H9 (cell line): ENCODE data around the gene CYP27A1. TPM values are rescaled to one million over a fixed set of nuclear protein-coding genes. Genes with fewer than 3 reads are reported as not detected.

Source experiments
- DNase-seq: peaks from one replicate; pipeline ENCODE4 v3.0.0-alpha.2; 2017
- H2AFZ ChIP-seq: one replicate; pipeline ENCODE4 v1.6.1; 2013; ENCODE audit warnings: mild to moderate bottlenecking, low read length, control low read depth, moderate library complexity
- H2AK5ac ChIP-seq: 2 replicates; pipeline ENCODE4 v1.6.1; 2013; ENCODE audit warnings: low read length, control low read depth, mixed read lengths; ENCODE audit not compliant: insufficient read length
- H2BK120ac ChIP-seq: one replicate; pipeline ENCODE4 v1.6.1; 2013; ENCODE audit warnings: low read depth, mild to moderate bottlenecking, low read length, control low read depth, inconsistent platforms; ENCODE audit not compliant: poor library complexity, severe bottlenecking
- H2BK12ac ChIP-seq: 2 replicates; pipeline ENCODE4 v1.6.1; 2013; ENCODE audit warnings: low read length, control low read depth, mixed read lengths, low read depth; ENCODE audit not compliant: insufficient read length
- H2BK15ac ChIP-seq: 2 replicates; pipeline ENCODE4 v1.6.1; 2013; ENCODE audit warnings: low read depth, low read length, control low read depth
- H2BK20ac ChIP-seq: one replicate; pipeline ENCODE4 v1.6.1; 2013; ENCODE audit warnings: low read depth, mild to moderate bottlenecking, low read length, control low read depth, inconsistent platforms; ENCODE audit not compliant: poor library complexity, severe bottlenecking
- H2BK5ac ChIP-seq: 2 replicates; pipeline ENCODE4 v1.6.1; 2013; ENCODE audit warnings: low read length, control low read depth, mixed read lengths; ENCODE audit not compliant: insufficient read length
- H3K14ac ChIP-seq: 2 replicates; pipeline ENCODE4 v1.6.1; 2013; ENCODE audit warnings: low read length, control low read depth; ENCODE audit not compliant: insufficient read depth
- H3K18ac ChIP-seq: 2 replicates; pipeline ENCODE4 v1.6.1; 2013; ENCODE audit warnings: low read depth, mild to moderate bottlenecking, mixed read lengths, low read length, control low read depth; ENCODE audit not compliant: insufficient read length
- H3K23ac ChIP-seq: 2 replicates; pipeline ENCODE4 v1.6.1; 2013; ENCODE audit warnings: low read length, control low read depth, mixed read lengths, low read depth; ENCODE audit not compliant: insufficient read length
- H3K23me2 ChIP-seq: 2 replicates; pipeline ENCODE4 v1.6.1; 2013; ENCODE audit warnings: low read depth, mild to moderate bottlenecking, mixed read lengths, low read length, control low read depth; ENCODE audit not compliant: insufficient read length, poor library complexity, severe bottlenecking
- H3K27ac ChIP-seq: 2 replicates; pipeline ENCODE4 v1.5.1; 2013; ENCODE audit warnings: low read length, control low read depth, mixed read lengths, low read depth; ENCODE audit not compliant: insufficient read length
- H3K27me3 ChIP-seq: 2 replicates; pipeline ENCODE4 v1.6.1; 2013; ENCODE audit warnings: low read length, control low read depth, inconsistent platforms; ENCODE audit not compliant: insufficient read depth
- H3K4ac ChIP-seq: 2 replicates; pipeline ENCODE4 v1.6.1; 2013; ENCODE audit warnings: low read depth, mild to moderate bottlenecking, control low read depth, inconsistent platforms, low read length, moderate library complexity
- H3K4me1 ChIP-seq: 2 replicates; pipeline ENCODE4 v1.6.1; 2013; ENCODE audit warnings: low read length, control low read depth, inconsistent platforms; ENCODE audit not compliant: insufficient read depth
- H3K4me2 ChIP-seq: 2 replicates; pipeline ENCODE4 v1.6.1; 2013; ENCODE audit warnings: low read length, control low read depth, mixed read lengths; ENCODE audit not compliant: insufficient read length, insufficient read depth
- H3K56ac ChIP-seq: 2 replicates; pipeline ENCODE4 v1.6.1; 2013; ENCODE audit warnings: low read depth, mild to moderate bottlenecking, mixed read lengths, low read length, control low read depth; ENCODE audit not compliant: insufficient read length
- H3K79me1 ChIP-seq: 2 replicates; pipeline ENCODE4 v1.6.1; 2013; ENCODE audit warnings: low read depth, mild to moderate bottlenecking, moderate library complexity, low read length, control low read depth, inconsistent platforms; ENCODE audit not compliant: insufficient read depth, poor library complexity, severe bottlenecking
- H3K79me2 ChIP-seq: 2 replicates; pipeline ENCODE4 v1.6.1; 2013; ENCODE audit warnings: low read length, control low read depth, inconsistent platforms; ENCODE audit not compliant: insufficient read depth
- H3K9ac ChIP-seq: 2 replicates; pipeline ENCODE4 v1.6.1; 2013; ENCODE audit warnings: low read length, control low read depth, mixed read lengths; ENCODE audit not compliant: insufficient read length; ENCODE audit errors: extremely low read depth
- H3K9me3 ChIP-seq: one replicate; pipeline ENCODE4 v1.6.1; 2013; ENCODE audit warnings: low read depth, low read length, inconsistent platforms; ENCODE audit not compliant: control insufficient read depth
- H3T11ph ChIP-seq: one replicate; pipeline ENCODE4 v1.6.1; 2013; ENCODE audit warnings: mild to moderate bottlenecking, low read length, control low read depth, inconsistent platforms
- H4K20me1 ChIP-seq: one replicate; pipeline ENCODE4 v1.6.1; 2013; ENCODE audit not compliant: control insufficient read depth, insufficient read length, insufficient read depth
- H4K5ac ChIP-seq: 2 replicates; pipeline ENCODE4 v1.6.1; 2013; ENCODE audit warnings: low read depth, mild to moderate bottlenecking, mixed read lengths, low read length, control low read depth; ENCODE audit not compliant: insufficient read length
- H4K8ac ChIP-seq: replicated peaks from 2 replicates; pipeline ENCODE4 v1.6.1; 2013; ENCODE audit warnings: low read length, control low read depth, mixed read lengths, low read depth; ENCODE audit not compliant: insufficient read length
- H4K91ac ChIP-seq: 2 replicates; pipeline ENCODE4 v1.6.1; 2013; ENCODE audit warnings: low read depth, mild to moderate bottlenecking, moderate library complexity, mixed read lengths, low read length, control low read depth; ENCODE audit not compliant: insufficient read length
- H3K27ac Mint-ChIP-seq, 3 experiments: 2 replicates in 2 of 3; 3 replicates in 1 of 3; pipeline ENCODE4 v1.8.0; 2020 to 2021; ENCODE audit warnings: mixed read lengths in 3 of 3, mild to moderate bottlenecking in 1 of 3, moderate library complexity in 1 of 3
- H3K27me3 Mint-ChIP-seq: 2 replicates; pipeline ENCODE4 v1.8.0; 2021; ENCODE audit warnings: low read depth, mild to moderate bottlenecking, moderate library complexity, mixed read lengths
- H3K36me3 Mint-ChIP-seq, 3 experiments: 2 replicates in 2 of 3; 3 replicates in 1 of 3; pipeline ENCODE4 v1.8.0; 2020 to 2021; ENCODE audit warnings: low read depth in 3 of 3, mixed read lengths in 3 of 3; ENCODE audit not compliant: insufficient read depth in 1 of 3
- H3K4me1 Mint-ChIP-seq, 2 experiments: 2 replicates each; pipeline ENCODE4 v1.8.0; 2020; ENCODE audit warnings: mixed read lengths in 2 of 2
- H3K4me3 Mint-ChIP-seq, 2 experiments: 2 replicates in 1 of 2; 3 replicates in 1 of 2; pipeline ENCODE4 v1.8.0; 2020 to 2021; ENCODE audit warnings: mild to moderate bottlenecking in 2 of 2, mixed read lengths in 2 of 2, moderate library complexity in 1 of 2
- H3K9me3 Mint-ChIP-seq, 2 experiments: 2 replicates in 1 of 2; 3 replicates in 1 of 2; pipeline ENCODE4 v1.8.0; 2020; ENCODE audit warnings: mild to moderate bottlenecking in 2 of 2, mixed read lengths in 2 of 2, moderate library complexity in 1 of 2
- CTCF ChIP-seq: fragments of 200-600 bp; sonication (generic); conservative IDR thresholded peaks from 3 replicates; pipeline ENCODE4 v1.8.0; 2021; ENCODE audit warnings: antibody characterized with exemption, mild to moderate bottlenecking
- WGBS: extraction: QIAGEN DNeasy Blood & Tissue Kit; methylation state at CpG from one replicate; pipeline ENCODE4 v1.1.7; 2013; ENCODE audit warnings: missing lambda C conversion rate, low lambda C conversion rate, mixed read lengths; ENCODE audit not compliant: insufficient read length; ENCODE audit errors: extremely low coverage; 5-methylcytosine and 5-hydroxymethylcytosine counted together
- total RNA-seq: library from RNA; stranded (reverse); gene quantifications from 2 replicates; pipeline ENCODE4 v1.2.1, GENCODE V29; 2021

The CYP27A1 gene
- total RNA-seq, 1 experiment from 2014 or later: 3.1 TPM

GRCh38 chr2:218810256-218810655 lies 28.3 kb downstream of the CYP27A1 start:
- no peak for TF ChIP-seq CTCF
- Mint-ChIP-seq H3K4me1 (peaks cover 13 to 14% of the 10 kb centered on the region in 2 experiments), H3K36me3 (peaks cover 0 to 1% (median 0%) of the 10 kb centered on the region in 3 experiments; a peak in 2 of 7 replicates), H3K9me3 (peaks cover 0 to under 1% of the 10 kb centered on the region in 2 experiments; a peak in 2 of 5 replicates), H3K27me3 (no peaks in the 10 kb centered on the region), H3K27ac (no peak overlapping the region), H3K4me3 (no peak overlapping the region)
- no peak overlapping the region for H3K23ac ChIP-seq
- H3K27me3 ChIP-seq: no peaks in the 10 kb centered on the region
- H2BK20ac ChIP-seq: no peak overlapping the region
- H3K27ac ChIP-seq: no peak overlapping the region
- H2BK5ac ChIP-seq: no peak overlapping the region
- H2BK12ac ChIP-seq: no peak overlapping the region
- WGBS: no CpG with 5 or more reads among the region's 2 CpGs
- H3K9me3 ChIP-seq: no peaks in the 10 kb centered on the region
- H3K56ac ChIP-seq: no peak overlapping the region
- H4K20me1 ChIP-seq: no peaks in the 10 kb centered on the region
- no peak for DNase-seq
- no peak overlapping the region for H3K4me2 ChIP-seq
- H3K4me1 ChIP-seq: peaks cover 3% of the 10 kb centered on the region; the same call in 1 of the 2 replicates
- no peak overlapping the region for H4K5ac ChIP-seq
- H3K18ac ChIP-seq: no peak overlapping the region
- no peak overlapping the region for H2AK5ac ChIP-seq
- no peak overlapping the region for H3K14ac ChIP-seq
- H2BK15ac ChIP-seq: no peak overlapping the region
- H4K91ac ChIP-seq: no peak overlapping the region
- H3K79me1 ChIP-seq: no peaks in the 10 kb centered on the region
- H3K79me2 ChIP-seq: no peaks in the 10 kb centered on the region
- no peak overlapping the region for H4K8ac ChIP-seq
- no peak overlapping the region for H2BK120ac ChIP-seq
- no peak overlapping the region for H3K4ac ChIP-seq
- H2AFZ ChIP-seq: no peak overlapping the region
- no peak overlapping the region for H3T11ph ChIP-seq
- no peak overlapping the region for H3K9ac ChIP-seq
- no peaks in the 10 kb centered on the region for H3K23me2 ChIP-seq
